ENCODE results near the gene NEDD4.

Gene NEDD4

GRCh38 chr15:55778932-55779331 lies 214.5 kb downstream of the NEDD4 start:
- TF ChIP-seq CTCF (IDR thresholded peaks at IDR 0.05; ENCODE audit: extremely low read depth, insufficient read depth, missing control alignments), result no peak
- in situ Hi-C loops (cut with MboI; ENCODE audit: low pct_unique_long_range_greater_than_20kb, low sequenced_read_pairs, unreplicated experiment), result no loop called here

More at GRCh38 chr15:55778932-55779331, 214.5 kb downstream of the NEDD4 start:
- no peak for DNase-seq (ENCODE audit: low spot score)
